Measurements from ENCODE around the gene STOML3. TPM values are rescaled to one million over a fixed set of nuclear protein-coding genes. Genes with fewer than 3 reads are reported as not detected.

The STOML3 gene, protein sequence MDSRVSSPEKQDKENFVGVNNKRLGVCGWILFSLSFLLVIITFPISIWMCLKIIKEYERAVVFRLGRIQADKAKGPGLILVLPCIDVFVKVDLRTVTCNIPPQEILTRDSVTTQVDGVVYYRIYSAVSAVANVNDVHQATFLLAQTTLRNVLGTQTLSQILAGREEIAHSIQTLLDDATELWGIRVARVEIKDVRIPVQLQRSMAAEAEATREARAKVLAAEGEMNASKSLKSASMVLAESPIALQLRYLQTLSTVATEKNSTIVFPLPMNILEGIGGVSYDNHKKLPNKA
- not detected for polyA plus RNA-seq (ENCODE audit: low read depth in 6 of 6)

DNA sequence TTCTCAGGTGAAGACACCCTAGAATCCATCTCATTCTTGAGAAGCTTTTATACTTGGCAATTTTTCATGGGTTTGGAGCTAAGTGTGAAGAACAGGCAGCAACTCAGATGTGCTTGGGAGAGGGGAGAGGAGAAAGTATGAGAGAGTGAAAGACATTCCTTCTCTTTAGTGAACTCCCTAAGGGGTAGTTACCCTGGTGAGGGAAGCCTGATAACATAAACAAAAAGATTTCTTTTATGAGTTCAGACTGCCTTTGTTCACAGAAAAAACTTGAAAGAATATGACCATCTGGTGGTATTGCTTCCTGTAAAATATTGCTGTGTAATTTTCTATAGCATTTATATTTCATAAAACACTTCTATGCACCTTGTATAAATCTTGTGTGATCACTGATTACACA lies at the start of gene STOML3:
STOML3 (minus strand) TSS at position 139 of the 400 bp plus-strand sequence; CDS start at position 29, 110 bp downstream.
- no peak for DNase-seq
- no peak for ATAC-seq (ENCODE audit: low read depth in 2 of 2)
- no peaks in the 10 kb centered on the region for H3K36me3 Mint-ChIP-seq

DNA sequence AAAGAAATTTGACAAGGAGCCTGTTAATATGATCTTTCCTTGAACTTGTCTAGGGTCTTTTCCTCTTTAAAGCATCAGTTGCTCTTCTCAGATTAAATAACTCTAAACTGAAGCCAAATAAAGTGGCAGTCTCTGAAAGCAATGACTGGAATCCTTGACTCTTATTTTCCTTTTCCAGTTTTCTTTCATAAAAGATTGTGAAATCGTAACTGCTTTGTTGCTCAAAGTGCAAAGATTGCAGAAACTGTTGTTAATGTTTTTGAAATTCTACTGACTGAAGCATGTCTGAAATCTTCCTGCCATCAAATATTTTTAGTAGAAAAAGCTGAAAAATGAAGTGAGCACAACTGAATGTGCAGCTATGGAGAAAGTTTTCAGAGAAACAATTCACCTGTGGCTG lies 49.6 kb upstream of the STOML3 start:
- Mint-ChIP-seq H3K36me3 (peaks cover 5 to 8% of the 10 kb centered on the region in 2 donors), H3K4me1 (peaks cover 31 to 49% (median 37%) of the 10 kb centered on the region in 3 donors), H3K27ac (no peak overlapping the region), H3K27me3 (no peaks in the 10 kb centered on the region), H3K9me3 (no peaks in the 10 kb centered on the region), H3K4me3 (peak overlapping the region in 4 of 8 donors; percentile 36 to 78 (median 46))
- ATAC-seq (ENCODE audit: low read depth in 2 of 2): no peak
- no peak for DNase-seq

More for the DNA sequence above, at the start of gene STOML3:
- Mint-ChIP-seq H3K27ac (no peak within 1 kb of the TSS), H3K9me3 (no peaks in the 10 kb centered on the region), H3K4me3 (no peak within 1 kb of the TSS), H3K27me3 (peaks cover 0 to 20% (median 0%) of the 10 kb centered on the region in 3 donors), H3K4me1 (no peaks in the 10 kb centered on the region)

DNA sequence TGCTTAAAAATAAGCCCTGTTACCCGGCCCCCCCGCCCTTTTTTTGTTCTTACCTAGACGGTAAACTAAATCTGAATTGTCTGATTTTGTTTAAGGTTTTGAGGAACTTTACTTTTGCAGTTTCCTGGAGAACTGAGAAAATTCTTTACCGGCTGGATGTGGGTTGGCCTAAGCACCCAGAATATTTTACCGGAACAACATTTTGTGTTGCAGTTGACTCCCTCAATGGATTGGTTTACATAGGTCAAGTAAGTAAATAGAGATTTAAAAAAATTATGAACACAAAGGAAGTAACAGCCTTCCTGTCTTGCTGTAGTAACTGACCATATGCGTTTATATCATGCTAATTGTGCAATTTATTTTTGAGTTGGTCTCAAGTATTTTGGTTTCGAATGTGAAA lies 48.4 kb upstream of the STOML3 start:
- no peak for ATAC-seq (ENCODE audit: low read depth in 2 of 2)
- Mint-ChIP-seq H3K27me3 (no peaks in the 10 kb centered on the region), H3K9me3 (no peaks in the 10 kb centered on the region), H3K4me1 (peaks cover 39 to 60% (median 42%) of the 10 kb centered on the region in 3 donors), H3K4me3 (peak overlapping the region; percentile 95 to 99 (median 98)), H3K36me3 (no peaks in the 10 kb centered on the region), H3K27ac (peak overlapping the region; percentile 95 to 99 (median 98))
- DNase-seq: no peak

DNA sequence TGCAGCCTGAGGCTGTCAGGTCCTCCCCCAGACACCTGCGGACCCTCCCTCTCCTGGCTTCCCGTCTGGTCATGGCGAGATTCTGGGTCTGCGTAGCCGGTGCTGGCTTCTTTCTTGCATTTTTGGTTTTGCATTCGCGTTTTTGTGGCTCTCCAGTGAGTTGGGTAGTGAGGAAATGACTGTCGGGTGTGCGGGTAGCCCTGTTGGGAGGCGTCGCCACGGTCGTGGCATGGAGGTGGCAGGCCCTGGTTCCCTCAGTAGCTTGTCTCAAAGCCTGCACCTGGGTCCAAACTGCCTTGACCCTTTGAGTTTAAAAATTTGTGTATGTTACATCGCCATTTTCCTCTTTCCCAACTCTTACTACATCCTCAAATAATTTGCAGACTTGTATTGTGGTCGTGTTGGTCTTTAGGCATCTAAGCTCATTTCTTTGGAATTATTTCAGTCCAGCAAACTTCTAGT lies 48.0 kb upstream of the STOML3 start:
- DNase-seq: no peak
- peak overlapping the region; percentile 95 to 99 (median 98) for H3K4me3 Mint-ChIP-seq
- peaks cover 41 to 63% (median 45%) of the 10 kb centered on the region in 3 donors for H3K4me1 Mint-ChIP-seq
- ATAC-seq (ENCODE audit: low read depth in 2 of 2): peak; percentile 50 to 56
- H3K9me3 Mint-ChIP-seq: no peaks in the 10 kb centered on the region
- no peaks in the 10 kb centered on the region for H3K27me3 Mint-ChIP-seq
- no peaks in the 10 kb centered on the region for H3K36me3 Mint-ChIP-seq
- peak overlapping the region; percentile 95 to 99 (median 98) for H3K27ac Mint-ChIP-seq

DNA sequence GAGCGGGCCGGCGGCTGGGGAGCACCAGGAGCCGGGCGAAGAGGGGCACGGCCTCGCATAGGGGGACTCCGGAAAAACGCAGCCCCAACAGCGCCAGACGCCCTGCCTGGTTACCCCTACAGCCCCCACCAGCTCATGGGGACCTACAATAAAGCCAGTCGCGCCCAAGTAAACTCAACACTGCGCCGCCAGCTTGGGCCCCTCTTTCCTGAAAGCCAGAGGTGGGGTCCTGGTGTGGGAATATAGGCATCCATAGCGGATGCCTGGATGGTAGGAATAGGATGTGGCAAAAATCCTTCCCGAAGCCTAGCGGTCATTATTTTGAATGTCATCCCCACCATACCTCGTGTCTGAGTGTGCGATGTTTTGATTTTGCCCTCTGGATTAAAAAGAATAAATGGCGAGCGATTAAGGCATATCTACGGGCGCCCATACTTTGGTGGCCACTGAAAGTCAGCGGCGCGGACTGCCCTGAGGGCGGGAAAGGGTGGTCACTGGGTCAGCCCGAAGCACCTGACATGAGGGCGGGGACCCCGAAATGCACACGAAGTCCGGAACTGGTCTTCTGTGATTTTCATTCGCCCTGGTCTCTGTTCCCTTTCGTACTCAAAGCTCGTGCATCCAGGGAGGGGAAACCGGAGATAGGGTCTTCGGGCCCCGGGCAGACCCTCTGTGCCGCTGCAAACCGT lies 47.4 kb upstream of the STOML3 start, which contains the start of the genes NHLRC3 and PROSER1:
NHLRC3 (plus strand) TSS at position 577 of the 689 bp plus-strand sequence. CDS start 184 bp downstream, outside the sequence.
PROSER1 (minus strand) TSS at position 210 of the 689 bp plus-strand sequence. CDS start 847 bp downstream, outside the sequence.
- Mint-ChIP-seq H3K9me3 (no peaks in the 10 kb centered on the region), H3K36me3 (no peaks in the 10 kb centered on the region), H3K27ac (peak within 1 kb of the TSS; percentile 95 to 99 (median 98)), H3K27me3 (no peaks in the 10 kb centered on the region), H3K4me1 (peaks cover 41 to 69% (median 45%) of the 10 kb centered on the region in 3 donors), H3K4me3 (peak within 1 kb of the TSS; percentile 95 to 99 (median 98))
- ATAC-seq (ENCODE audit: low read depth in 2 of 2): peak; percentile 79 to 80
- DNase-seq: peak; percentile 86

DNA sequence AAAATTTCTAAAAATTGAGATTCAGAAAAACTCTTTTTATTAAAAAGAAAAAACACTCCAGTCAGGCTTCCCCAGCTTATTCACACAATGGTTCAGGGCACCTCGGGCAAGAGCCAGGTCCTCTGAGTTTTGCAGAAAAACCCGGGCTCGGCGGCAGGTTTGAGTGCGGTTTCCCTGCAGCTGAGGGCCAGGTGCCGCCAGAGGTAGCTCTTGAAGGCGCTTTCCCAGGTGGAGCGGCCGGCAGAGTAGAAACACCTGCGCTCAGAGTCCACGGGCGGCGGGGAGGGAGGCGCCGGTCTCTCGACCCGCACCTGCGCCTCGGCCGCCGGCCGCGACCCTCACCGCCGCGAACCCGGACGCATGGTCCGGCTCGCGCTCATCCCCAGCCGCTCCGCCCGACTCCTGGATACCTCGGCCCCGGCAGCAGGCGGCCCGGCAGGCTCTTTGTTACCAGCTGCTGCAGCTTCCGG lies 46.8 kb upstream of the STOML3 start:
- no peaks in the 10 kb centered on the region for H3K36me3 Mint-ChIP-seq
- peak overlapping the region; percentile 91 to 97 (median 94) for H3K27ac Mint-ChIP-seq
- no peaks in the 10 kb centered on the region for H3K9me3 Mint-ChIP-seq
- H3K27me3 Mint-ChIP-seq: no peaks in the 10 kb centered on the region
- H3K4me1 Mint-ChIP-seq: peaks cover 37 to 71% (median 45%) of the 10 kb centered on the region in 3 donors
- no peak for DNase-seq
- H3K4me3 Mint-ChIP-seq: peak overlapping the region; percentile 95 to 99 (median 98)
- ATAC-seq (ENCODE audit: low read depth in 2 of 2): peak; percentile 13 to 19

DNA sequence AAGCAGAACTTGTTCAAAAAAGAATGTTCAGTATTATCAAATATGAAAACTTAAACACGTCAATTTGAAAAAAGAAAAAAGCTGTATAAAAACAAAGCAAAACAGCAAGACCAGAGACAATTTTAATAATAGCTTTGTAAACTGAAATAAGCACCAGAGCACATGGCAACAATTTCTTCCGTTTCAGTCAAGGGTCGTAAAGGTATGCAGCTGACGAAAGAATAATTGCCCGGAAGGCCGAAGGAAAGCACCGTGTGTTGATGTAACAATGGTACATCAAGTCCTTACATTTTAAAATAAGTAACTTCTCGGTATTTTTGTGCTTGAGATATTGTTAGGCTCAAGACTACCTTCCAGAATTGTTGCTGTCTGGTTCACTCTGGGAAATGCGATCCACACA lies 45.6 kb upstream of the STOML3 start:
- H3K4me1 Mint-ChIP-seq: peaks cover 36 to 71% (median 51%) of the 10 kb centered on the region in 3 donors
- no peaks in the 10 kb centered on the region for H3K27me3 Mint-ChIP-seq
- peak overlapping the region; percentile 85 to 99 (median 98) for H3K4me3 Mint-ChIP-seq
- DNase-seq (peak; percentile 7), ATAC-seq (ENCODE audit: low read depth in 2 of 2) (no peak)
- peak overlapping the region in 4 of 6 donors; percentile 10 to 95 (median 66) for H3K27ac Mint-ChIP-seq
- no peaks in the 10 kb centered on the region for H3K9me3 Mint-ChIP-seq
- H3K36me3 Mint-ChIP-seq: no peaks in the 10 kb centered on the region

DNA sequence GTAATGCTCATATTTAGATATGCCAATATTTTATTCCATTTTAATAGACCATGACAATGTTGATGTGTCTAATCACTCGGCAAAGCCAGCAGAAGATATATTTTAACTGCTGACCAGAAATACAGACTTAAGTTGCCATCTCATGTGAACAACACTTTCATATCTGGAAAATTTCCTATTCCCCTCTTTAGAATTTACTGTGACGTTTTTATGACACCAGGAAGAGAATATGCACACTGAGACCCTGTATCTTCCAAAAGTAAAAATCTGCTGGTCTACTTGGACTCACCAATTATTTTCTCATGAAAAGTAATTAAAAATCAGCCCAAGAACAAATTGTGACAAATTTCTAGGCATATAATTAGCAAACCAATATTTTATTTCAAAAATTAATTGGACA lies 45.2 kb upstream of the STOML3 start:
- peak overlapping the region in 3 of 6 donors; percentile 10 to 95 (median 83) for H3K27ac Mint-ChIP-seq
- H3K4me1 Mint-ChIP-seq: peaks cover 34 to 70% (median 48%) of the 10 kb centered on the region in 3 donors
- H3K36me3 Mint-ChIP-seq: no peaks in the 10 kb centered on the region
- H3K27me3 Mint-ChIP-seq: no peaks in the 10 kb centered on the region
- H3K9me3 Mint-ChIP-seq: no peaks in the 10 kb centered on the region
- ATAC-seq (ENCODE audit: low read depth in 2 of 2) (no peak), DNase-seq (no peak)
- H3K4me3 Mint-ChIP-seq: peak overlapping the region; percentile 85 to 99 (median 98)

DNA sequence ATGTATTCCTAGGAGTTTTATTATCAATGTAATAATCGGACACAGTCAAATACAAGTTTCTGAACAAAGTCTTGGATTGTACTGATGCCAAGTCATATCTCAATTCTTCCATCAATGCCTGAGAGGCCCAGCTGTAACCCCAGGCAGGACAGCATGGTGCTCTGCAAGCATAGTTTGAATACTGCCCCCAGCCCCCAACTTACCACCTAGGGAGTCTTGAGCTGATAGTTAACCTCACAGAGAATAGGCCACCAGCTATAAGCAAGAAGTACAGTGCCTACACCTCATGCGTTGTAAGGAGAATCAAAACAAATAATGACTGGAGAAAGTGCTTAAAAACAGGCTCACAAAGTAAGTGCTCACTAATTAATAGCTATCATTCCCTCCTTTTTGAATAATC lies 44.6 kb upstream of the STOML3 start:
- H3K4me1 Mint-ChIP-seq: peaks cover 33 to 65% (median 46%) of the 10 kb centered on the region in 3 donors
- no peak for ATAC-seq (ENCODE audit: low read depth in 2 of 2)

DNA sequence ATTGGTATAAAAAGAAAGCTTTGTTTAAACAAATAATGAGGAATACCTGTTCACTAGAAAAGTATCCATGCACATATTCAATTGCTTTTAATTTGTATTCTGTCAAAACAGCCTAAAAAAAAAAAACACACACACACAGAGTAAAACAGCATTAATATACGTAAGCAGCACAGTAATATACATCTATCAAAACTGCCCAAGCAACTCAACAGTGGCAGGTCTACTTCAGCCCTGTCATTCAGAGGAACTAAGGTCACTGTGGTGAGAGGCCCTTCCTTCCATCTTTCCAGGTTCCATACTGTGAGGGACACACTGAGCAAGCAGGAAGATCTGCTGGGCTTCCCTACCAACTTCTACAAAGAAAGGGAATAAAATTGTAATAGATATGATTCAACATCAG lies 43.5 kb upstream of the STOML3 start:
- ATAC-seq (ENCODE audit: low read depth in 2 of 2): no peak
- H3K36me3 Mint-ChIP-seq: no peaks in the 10 kb centered on the region
- H3K4me3 Mint-ChIP-seq: peak overlapping the region in 2 of 8 donors; percentile 16 to 98
- H3K27me3 Mint-ChIP-seq: no peaks in the 10 kb centered on the region
- H3K9me3 Mint-ChIP-seq: no peaks in the 10 kb centered on the region
- peaks cover 33 to 54% (median 41%) of the 10 kb centered on the region in 3 donors for H3K4me1 Mint-ChIP-seq
- no peak for DNase-seq
- peak overlapping the region in 2 of 6 donors; percentile 32 to 42 for H3K27ac Mint-ChIP-seq

More for the DNA sequence above, 44.6 kb upstream of the STOML3 start:
- DNase-seq: no peak
- no peaks in the 10 kb centered on the region for H3K9me3 Mint-ChIP-seq
- H3K27ac Mint-ChIP-seq: peak overlapping the region in 3 of 6 donors; percentile 15 to 95 (median 40)
- H3K4me3 Mint-ChIP-seq: peak overlapping the region in 7 of 8 donors; percentile 58 to 98 (median 98)
- no peaks in the 10 kb centered on the region for H3K36me3 Mint-ChIP-seq
- H3K27me3 Mint-ChIP-seq: no peaks in the 10 kb centered on the region

DNA sequence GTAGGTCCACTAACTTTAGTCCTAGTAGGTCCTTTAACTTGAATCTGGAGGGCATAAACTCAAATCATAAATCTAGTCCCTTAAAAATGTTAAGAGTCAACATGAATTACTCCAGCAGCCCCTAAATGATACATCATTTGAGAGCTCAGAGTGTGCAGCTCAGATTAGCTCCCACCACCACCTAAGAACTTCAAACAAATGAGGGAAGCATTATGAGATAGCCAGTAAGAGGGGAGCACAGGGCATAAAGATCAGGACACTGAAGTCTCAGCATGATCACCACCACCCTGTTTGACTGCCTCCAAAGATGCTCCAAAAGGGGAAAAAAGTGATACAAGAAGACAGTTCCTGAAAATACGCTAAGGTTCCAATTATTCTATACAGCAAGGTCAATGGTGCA lies 41.5 kb upstream of the STOML3 start:
- H3K9me3 Mint-ChIP-seq: no peaks in the 10 kb centered on the region
- no peaks in the 10 kb centered on the region for H3K36me3 Mint-ChIP-seq
- peak overlapping the region in 2 of 6 donors; percentile 0 to 75 for H3K27ac Mint-ChIP-seq
- no peak for DNase-seq
- H3K4me3 Mint-ChIP-seq: peak overlapping the region in 1 of 8 donors; percentile 1
- H3K27me3 Mint-ChIP-seq: no peaks in the 10 kb centered on the region
- peaks cover 29 to 42% (median 33%) of the 10 kb centered on the region in 3 donors for H3K4me1 Mint-ChIP-seq
- ATAC-seq (ENCODE audit: low read depth in 2 of 2): no peak

DNA sequence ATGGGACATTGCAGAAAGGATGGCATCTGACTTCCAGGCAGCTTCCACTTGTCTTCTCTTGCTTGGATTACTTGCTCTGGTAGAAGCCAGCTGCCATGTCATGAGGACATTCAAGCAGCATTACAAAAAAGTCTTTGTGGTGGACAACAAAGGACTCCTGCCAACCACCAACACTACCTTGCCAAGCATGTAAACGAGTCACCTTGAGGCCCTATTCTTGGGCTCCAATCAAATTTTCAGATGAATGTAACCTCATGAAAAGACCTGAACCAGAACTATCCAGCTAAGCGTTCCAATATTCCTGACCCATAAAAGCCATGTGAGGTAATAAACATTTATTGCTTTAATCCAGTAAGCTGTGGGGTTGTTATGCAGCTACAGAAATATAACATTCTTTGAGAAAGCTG lies 34.8 kb upstream of the STOML3 start:
- H3K27ac Mint-ChIP-seq: no peak overlapping the region

DNA sequence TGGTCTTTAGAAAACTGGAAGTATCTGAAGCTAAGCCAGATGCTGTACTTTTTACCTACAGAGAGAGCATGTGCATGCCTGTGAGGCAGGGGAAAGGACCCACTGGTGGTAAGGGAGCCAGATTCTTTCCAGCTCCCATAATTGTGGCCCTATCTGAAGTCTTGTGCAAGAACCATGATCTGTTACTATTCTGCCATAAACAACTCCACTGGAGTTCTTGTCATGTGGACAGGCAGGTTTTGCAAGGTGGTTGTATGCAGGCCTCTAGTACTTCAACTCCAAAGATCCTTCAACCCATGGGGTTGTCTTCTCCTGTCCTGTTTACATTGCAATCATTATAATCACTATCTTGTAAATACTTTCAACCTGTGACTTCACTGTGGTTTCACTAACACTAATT lies 33.1 kb upstream of the STOML3 start:
- DNase-seq (no peak), ATAC-seq (ENCODE audit: low read depth in 2 of 2) (no peak)
- H3K9me3 Mint-ChIP-seq: no peaks in the 10 kb centered on the region
- H3K27me3 Mint-ChIP-seq: no peaks in the 10 kb centered on the region
- H3K36me3 Mint-ChIP-seq: peaks cover 18 to 21% of the 10 kb centered on the region in 2 donors
- H3K27ac Mint-ChIP-seq: no peak overlapping the region
- H3K4me1 Mint-ChIP-seq: peaks cover 0 to 6% (median 0%) of the 10 kb centered on the region in 3 donors
- no peak overlapping the region for H3K4me3 Mint-ChIP-seq

More for the DNA sequence above, 34.8 kb upstream of the STOML3 start:
- H3K27me3 Mint-ChIP-seq: no peaks in the 10 kb centered on the region
- DNase-seq: no peak
- H3K4me1 Mint-ChIP-seq: peaks cover 0 to 6% (median 0%) of the 10 kb centered on the region in 3 donors
- H3K4me3 Mint-ChIP-seq: no peak overlapping the region
- peaks cover 18 to 21% of the 10 kb centered on the region in 2 donors for H3K36me3 Mint-ChIP-seq
- H3K9me3 Mint-ChIP-seq: no peaks in the 10 kb centered on the region
- no peak for ATAC-seq (ENCODE audit: low read depth in 2 of 2)

Measured in naive B cell (primary cell).